Stimulated activated CD8-positive, alpha-beta memory T cell treated with anti-CD3 and anti-CD28 coated beads, Interleukin-7, amount 100 ng/mL, for 1 hour (primary cell): ENCODE results near the gene FCHO2.
"Not testable (repeated sequence)": the region's sequence is repeated elsewhere in the genome, so short reads cannot be mapped to it uniquely, and the experiment has no call there.

Source experiments
- DNase-seq, 2 donors: peaks; one replicate each; pipeline ENCODE4 v3.0.0-alpha.2; 2020; ENCODE audit warnings: low read depth in 2 of 2

Gene FCHO2

DNA sequence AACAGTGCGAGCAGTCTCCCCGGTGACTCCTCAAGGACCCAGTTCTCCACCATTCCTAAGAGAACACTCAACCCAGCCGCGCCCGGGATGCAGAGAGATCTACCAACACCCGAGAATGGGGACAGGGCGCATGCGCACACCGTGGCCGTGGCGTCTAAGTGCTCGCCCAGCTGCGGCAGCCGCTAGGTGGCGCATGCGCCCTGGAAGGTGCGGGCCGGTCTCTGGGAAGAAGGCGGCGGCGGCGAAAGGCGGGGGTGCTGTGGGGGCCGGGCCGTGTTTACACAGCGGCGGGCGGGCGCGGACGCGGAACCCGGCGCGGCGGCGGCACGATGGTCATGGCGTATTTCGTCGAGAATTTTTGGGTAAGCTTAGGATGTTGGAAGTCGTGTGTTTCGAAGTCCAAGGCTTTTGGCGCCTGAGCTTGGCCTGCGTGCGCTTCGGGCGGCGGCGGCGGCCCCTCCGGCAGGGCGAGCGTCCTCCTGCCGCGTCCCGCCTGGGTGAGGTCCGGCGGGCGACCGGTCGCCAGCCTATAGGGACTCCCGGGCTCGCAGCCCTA lies at the start of gene FCHO2:
Gene FCHO2 (plus strand): TSS at position 274 of the 556 bp plus-strand sequence. CDS start 56 bp downstream, at position 330.
- peak; percentile 89 to 97 for DNase-seq

GRCh38 chr5:72906806-72907205 lies 49.0 kb upstream of the FCHO2 start:
- no peak for DNase-seq

GRCh38 chr5:72908664-72909063 lies 47.2 kb upstream of the FCHO2 start:
- DNase-seq: no peak

- DNase-seq: no peak
Measured at GRCh38 chr5:72917371-72917776, 38.5 kb upstream of the FCHO2 start.

DNA sequence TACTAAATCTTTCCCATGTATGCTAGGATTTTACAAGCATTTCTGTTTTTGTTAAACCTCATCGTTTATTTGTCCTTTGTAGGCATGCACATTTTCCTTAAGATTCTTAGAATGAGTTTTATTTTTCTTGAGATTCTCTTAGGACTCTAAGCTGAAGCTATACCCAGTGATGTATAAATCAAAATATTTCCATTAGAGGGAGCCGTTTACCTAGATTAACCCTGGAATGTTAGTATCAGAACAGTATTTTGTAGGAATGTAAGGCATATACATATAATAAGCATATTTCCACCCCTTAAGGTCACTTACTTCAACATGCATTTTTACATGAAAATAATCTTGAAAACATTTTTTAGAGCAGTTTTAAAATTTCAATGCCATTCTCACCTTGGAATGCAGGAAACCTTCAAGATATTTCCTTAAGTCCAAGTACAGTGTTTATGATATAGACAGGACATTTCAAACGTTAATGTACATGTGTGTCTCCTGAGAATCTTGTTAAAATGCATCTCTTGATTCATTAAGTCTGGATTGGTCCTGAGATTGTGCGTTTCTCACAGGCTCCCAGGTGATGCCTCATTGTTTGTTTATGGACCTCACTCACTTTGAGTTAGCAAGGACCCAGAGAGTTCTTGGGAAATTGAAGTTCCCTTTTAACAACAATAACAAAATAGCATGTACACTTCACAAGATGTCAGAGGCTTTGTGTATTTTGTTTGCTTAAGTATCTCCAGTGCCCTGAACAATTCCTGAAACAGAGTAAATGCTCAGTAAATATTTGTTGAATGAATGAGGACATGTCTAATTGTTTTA lies 34.9 kb upstream of the FCHO2 start:
- no peak for DNase-seq

DNA sequence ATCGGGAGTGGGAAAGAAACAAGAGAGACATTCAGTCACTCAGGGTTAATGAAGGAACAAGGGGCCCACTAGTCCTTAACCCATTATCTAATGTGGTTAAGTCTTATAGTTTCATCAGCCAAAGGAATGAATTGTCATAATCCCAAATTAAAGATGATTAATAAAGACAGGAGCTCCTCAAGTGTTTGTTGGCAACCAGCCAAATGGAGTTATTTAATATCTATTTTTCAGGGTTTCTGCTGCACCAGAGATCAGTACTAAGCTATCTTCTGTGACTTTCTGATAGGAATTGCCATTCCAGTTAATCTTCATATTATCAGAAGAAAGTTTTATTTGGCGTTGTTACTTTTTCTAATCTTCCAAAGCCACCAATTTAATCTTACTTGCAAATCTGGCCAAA lies 34.0 kb upstream of the FCHO2 start:
- DNase-seq: no peak

DNA sequence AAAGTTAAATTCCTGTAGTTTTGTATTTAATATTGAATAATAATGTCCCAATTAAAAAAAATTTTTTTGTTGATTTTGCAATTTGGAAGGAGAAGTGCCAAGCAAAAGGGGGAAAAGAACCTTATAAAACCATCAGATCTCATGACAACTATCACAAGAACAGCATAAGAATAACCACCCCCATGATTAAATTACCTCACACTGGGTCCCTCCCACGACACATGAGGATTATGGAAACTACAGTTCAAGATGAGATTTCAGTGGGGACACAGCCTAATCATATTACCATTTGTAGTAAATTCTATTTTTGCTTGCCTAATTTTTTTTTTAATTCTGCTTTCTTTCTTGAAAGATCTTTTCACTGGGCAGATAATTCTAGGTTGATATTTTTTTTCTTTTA lies 33.4 kb upstream of the FCHO2 start:
- no peak for DNase-seq

GRCh38 chr5:72925336-72926010 lies 30.4 kb upstream of the FCHO2 start:
- no peak for DNase-seq

DNA sequence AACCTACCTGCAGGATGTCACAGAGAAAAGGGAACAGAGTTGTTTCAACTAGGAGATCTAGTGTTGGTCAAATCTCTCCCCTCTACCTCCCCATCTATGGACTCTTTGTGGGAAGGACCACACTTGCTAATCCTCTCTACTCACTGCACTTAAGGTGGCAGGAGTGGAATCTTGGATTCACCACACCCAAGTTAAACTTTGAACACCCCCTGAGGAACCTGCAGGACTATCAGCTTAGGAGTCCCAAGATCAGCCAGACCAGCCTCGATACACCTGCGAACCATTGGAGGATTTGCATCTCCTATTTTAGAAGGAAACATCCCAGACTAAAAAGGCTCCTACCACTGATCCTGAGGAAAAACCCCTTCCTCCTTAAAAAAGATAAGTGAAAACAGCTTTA lies 23.2 kb upstream of the FCHO2 start:
- DNase-seq: not testable (repeated sequence)

- DNase-seq: not testable (repeated sequence)
Measured at GRCh38 chr5:72934953-72935725, 20.7 kb upstream of the FCHO2 start.

GRCh38 chr5:72936893-72937292 lies 18.9 kb upstream of the FCHO2 start:
- no peak for DNase-seq

GRCh38 chr5:72937517-72938061 lies 18.3 kb upstream of the FCHO2 start:
- no peak for DNase-seq

DNA sequence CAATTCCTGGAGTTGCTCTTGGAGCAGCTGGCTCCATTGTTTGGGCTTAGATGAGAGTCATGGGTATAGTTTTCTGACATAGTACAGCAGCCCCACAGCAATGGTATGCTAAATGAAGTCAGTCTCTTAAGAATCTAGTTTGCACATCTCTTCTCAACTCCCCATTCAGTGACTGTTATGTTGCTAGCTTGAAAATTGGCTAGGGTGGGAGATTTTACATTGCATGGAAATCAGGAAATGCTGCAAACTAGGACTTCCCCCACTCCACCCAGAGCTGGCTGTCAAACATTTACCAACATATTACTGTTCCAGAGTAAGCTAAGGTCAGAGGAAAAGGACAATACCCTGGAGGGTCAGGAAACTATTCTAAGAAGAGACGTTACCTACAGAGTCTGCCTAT lies 17.6 kb upstream of the FCHO2 start:
- DNase-seq: no peak

- no peak for DNase-seq
Measured at GRCh38 chr5:72940082-72940481, 15.8 kb upstream of the FCHO2 start.

GRCh38 chr5:72943307-72943706 lies 12.5 kb upstream of the FCHO2 start:
- DNase-seq: no peak

- no peak for DNase-seq
Measured at GRCh38 chr5:72947498-72947897, 8.3 kb upstream of the FCHO2 start.

DNA sequence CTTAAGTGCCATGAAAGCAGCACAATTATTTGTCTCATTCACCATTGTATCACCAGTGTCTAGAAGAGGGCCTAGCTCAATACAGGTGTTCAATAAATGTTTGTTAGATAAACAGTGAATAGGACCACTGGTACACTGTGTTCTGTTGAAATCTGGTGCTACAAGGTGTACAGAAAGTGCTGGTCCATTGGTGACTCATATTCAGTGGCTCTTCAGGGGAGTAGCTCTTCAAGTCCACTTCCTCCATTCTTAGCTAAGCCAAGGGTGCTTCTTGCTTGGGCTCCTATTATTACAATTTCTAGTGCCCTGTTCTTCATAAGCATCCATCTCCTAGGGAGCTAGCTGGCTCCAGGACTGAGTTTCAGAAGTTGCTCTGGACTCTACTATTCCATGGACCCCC lies 6.4 kb upstream of the FCHO2 start:
- DNase-seq: no peak

DNA sequence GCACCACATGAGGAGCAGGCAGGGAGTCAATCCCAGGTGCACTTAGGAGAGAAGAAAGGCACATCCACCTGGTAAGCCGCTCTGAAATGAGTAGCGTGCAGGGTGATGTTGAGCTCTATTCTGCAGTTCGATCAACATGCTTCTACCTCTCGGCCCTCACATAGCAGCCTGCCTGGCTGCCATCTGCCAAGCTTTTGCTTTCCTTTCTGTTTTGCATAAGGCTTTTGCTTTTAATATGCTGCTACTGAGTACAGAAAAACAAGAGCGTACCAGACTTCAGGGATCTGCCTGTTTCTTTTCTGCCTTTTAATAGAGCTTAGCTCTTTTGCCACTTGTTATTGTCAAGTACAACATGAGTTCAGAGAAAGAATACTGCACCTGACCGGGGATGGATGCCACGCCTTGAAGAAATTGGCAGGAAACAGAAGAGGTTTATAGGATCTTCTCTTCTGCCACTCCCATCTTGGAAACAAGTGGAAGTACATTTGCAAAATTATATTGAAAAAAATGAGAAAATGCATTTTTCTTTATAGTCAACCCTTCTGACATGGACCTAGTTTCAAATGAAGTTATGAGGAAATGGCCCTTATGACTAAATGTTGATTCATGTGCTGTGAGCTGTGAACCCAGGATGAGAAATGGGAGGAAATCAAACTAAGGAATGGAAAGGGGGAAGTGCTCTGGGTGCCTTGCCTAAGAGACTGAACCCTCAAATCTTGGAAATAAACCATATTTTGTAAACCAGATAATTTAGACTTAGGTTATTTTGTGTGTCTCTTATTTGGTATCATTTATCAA lies 4.0 kb upstream of the FCHO2 start:
- no peak for DNase-seq

DNA sequence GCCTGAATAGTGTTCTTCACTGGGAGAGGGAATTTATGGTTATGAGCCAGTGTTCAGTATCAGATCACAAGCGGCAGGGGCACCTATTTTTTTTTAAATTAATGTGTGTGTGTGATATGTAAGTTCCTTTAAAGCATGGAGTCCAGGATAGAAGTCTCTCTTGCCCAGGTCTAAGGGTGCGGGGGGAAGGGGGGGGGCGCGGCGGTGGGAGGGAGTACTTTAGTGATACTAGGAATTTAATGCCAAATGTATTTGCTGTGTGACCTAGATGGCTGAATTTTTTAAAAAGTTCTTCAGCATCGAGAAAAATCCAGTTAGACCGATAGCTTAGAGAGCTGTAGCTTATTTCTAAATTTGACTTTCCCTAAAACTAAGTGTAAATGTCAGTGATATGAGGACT lies 1.5 kb upstream of the FCHO2 start:
- DNase-seq: no peak

- DNase-seq: peak in 1 of 2 donors; percentile 2
Measured at GRCh38 chr5:72955143-72955767, 586 bp upstream of the FCHO2 start.
